Measurements from ENCODE around the gene GCN1. TPM values are rescaled to one million over a fixed set of nuclear protein-coding genes. Genes with fewer than 3 reads are reported as not detected.

The GCN1 gene
- total and polyA plus RNA-seq, 2 experiments from 2014 or later: 28.2 to 197 TPM

DNA sequence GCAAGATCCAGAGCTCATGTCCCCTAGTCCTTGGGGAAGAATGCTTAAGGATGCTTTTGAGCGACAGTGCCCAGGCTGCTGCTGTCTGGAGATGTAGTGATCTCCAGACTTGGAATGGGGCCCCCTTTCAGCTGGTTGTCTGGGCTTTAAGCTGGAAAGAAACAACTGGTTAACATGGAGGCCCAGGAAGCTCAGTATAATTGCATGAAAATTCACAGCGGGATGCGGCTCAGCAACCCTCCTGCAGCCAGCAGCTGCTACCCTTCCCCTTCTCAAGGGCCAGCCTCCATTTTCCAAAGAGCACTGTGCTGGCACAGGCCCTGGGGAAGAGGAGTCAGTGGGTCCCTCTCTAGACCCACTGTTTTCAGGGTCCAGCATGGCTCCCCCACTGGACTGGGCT is 104.3 kb downstream of the GCN1 start:
- no peaks in the 10 kb centered on the region for H3K36me3 ChIP-seq (replicated peaks; ENCODE audit: insufficient read depth, low read depth)
- no peak overlapping the region for H3K27ac ChIP-seq
- no peaks in the 10 kb centered on the region for H3K4me1 ChIP-seq (ENCODE audit: insufficient read depth)
- no peaks in the 10 kb centered on the region for H3K9me2 ChIP-seq (replicated peaks; ENCODE audit: insufficient read depth)
- no peak overlapping the region for H2AFZ ChIP-seq
- 94% methylated on average over 3 of the region's 3 CpGs for WGBS (ENCODE audit: low lambda C conversion rate, missing lambda C conversion rate)
- H3K79me2 ChIP-seq: no peaks in the 10 kb centered on the region
- DNase-seq (ENCODE audit: low spot score): no peak
- no peaks in the 10 kb centered on the region for H3K27me3 ChIP-seq
- H3K4me2 ChIP-seq: no peak overlapping the region
- no peaks in the 10 kb centered on the region for H4K20me1 ChIP-seq (ENCODE audit: insufficient read depth, poor library complexity, severe bottlenecking)
- no peak for TF ChIP-seq EZH2phosphoT487 (IDR thresholded peaks at IDR 0.05; ENCODE audit: low read depth, severe bottlenecking, unreplicated experiment)
- TF ChIP-seq EZH2 (IDR thresholded peaks at IDR 0.05; ENCODE audit: borderline replicate concordance): no peak
- TF ChIP-seq, protein P1, sequence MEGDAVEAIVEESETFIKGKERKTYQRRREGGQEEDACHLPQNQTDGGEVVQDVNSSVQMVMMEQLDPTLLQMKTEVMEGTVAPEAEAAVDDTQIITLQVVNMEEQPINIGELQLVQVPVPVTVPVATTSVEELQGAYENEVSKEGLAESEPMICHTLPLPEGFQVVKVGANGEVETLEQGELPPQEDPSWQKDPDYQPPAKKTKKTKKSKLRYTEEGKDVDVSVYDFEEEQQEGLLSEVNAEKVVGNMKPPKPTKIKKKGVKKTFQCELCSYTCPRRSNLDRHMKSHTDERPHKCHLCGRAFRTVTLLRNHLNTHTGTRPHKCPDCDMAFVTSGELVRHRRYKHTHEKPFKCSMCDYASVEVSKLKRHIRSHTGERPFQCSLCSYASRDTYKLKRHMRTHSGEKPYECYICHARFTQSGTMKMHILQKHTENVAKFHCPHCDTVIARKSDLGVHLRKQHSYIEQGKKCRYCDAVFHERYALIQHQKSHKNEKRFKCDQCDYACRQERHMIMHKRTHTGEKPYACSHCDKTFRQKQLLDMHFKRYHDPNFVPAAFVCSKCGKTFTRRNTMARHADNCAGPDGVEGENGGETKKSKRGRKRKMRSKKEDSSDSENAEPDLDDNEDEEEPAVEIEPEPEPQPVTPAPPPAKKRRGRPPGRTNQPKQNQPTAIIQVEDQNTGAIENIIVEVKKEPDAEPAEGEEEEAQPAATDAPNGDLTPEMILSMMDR (IDR thresholded peaks at IDR 0.05; ENCODE audit: poor library complexity): no peak
- no peaks in the 10 kb centered on the region for H3K9me3 ChIP-seq (ENCODE audit: low read depth)
- H3K4me3 ChIP-seq: no peak overlapping the region

- Histone ChIP-seq H3K9me3 (ENCODE audit: low read depth) (no peaks in the 10 kb centered on the region), H3K9me2 (replicated peaks; ENCODE audit: insufficient read depth) (no peaks in the 10 kb centered on the region), H3K27ac (no peak overlapping the region), H3K4me1 (ENCODE audit: insufficient read depth) (no peaks in the 10 kb centered on the region), H3K4me2 (no peak overlapping the region), H2AFZ (no peak overlapping the region), H3K79me2 (no peaks in the 10 kb centered on the region), H3K36me3 (replicated peaks; ENCODE audit: insufficient read depth, low read depth) (no peaks in the 10 kb centered on the region), H3K4me3 (no peak overlapping the region), H3K27me3 (no peaks in the 10 kb centered on the region), H4K20me1 (ENCODE audit: insufficient read depth, poor library complexity, severe bottlenecking) (no peaks in the 10 kb centered on the region)
- no peak for DNase-seq (ENCODE audit: low spot score)
- WGBS (ENCODE audit: low lambda C conversion rate, missing lambda C conversion rate): 91% methylated on average over 2 of the region's 2 CpGs
- TF ChIP-seq, protein P1 (IDR thresholded peaks at IDR 0.05; ENCODE audit: poor library complexity): no peak
- TF ChIP-seq EZH2 (IDR thresholded peaks at IDR 0.05; ENCODE audit: borderline replicate concordance) (no peak), EZH2phosphoT487 (IDR thresholded peaks at IDR 0.05; ENCODE audit: low read depth, severe bottlenecking, unreplicated experiment) (no peak)
Observed at GRCh38 chr12:120089796-120090195, 104.7 kb downstream of the GCN1 start.

- Histone ChIP-seq H3K4me2 (no peak overlapping the region), H2AFZ (no peak overlapping the region), H4K20me1 (ENCODE audit: insufficient read depth, poor library complexity, severe bottlenecking) (no peaks in the 10 kb centered on the region), H3K9me2 (replicated peaks; ENCODE audit: insufficient read depth) (no peaks in the 10 kb centered on the region), H3K36me3 (replicated peaks; ENCODE audit: insufficient read depth, low read depth) (no peaks in the 10 kb centered on the region), H3K4me1 (ENCODE audit: insufficient read depth) (no peaks in the 10 kb centered on the region), H3K27me3 (no peaks in the 10 kb centered on the region), H3K4me3 (no peak overlapping the region), H3K9me3 (ENCODE audit: low read depth) (no peaks in the 10 kb centered on the region), H3K79me2 (no peaks in the 10 kb centered on the region), H3K27ac (no peak overlapping the region)
- DNase-seq (ENCODE audit: low spot score): no peak
- TF ChIP-seq, protein P1 (IDR thresholded peaks at IDR 0.05; ENCODE audit: poor library complexity): no peak
- no peak for TF ChIP-seq EZH2 (IDR thresholded peaks at IDR 0.05; ENCODE audit: borderline replicate concordance)
- no peak for TF ChIP-seq EZH2phosphoT487 (IDR thresholded peaks at IDR 0.05; ENCODE audit: low read depth, severe bottlenecking, unreplicated experiment)
- 61% methylated on average over 8 of the region's 8 CpGs for WGBS (ENCODE audit: low lambda C conversion rate, missing lambda C conversion rate)
Observed at GRCh38 chr12:120089105-120089504, 105.4 kb downstream of the GCN1 start.
